Astrocyte (in vitro differentiated cells and primary cell): ENCODE measurements around the gene SF3A2.

ENCODE experiments used
- EZH2 ChIP-seq: IDR thresholded peaks from 2 replicates; pipeline ENCODE4 v1.6.1; 2012; ENCODE audit warnings: mild to moderate bottlenecking, low read length, inconsistent platforms; ENCODE audit not compliant: insufficient read depth
- TF ChIP-seq, protein P1 (sequence below): IDR thresholded peaks from 2 replicates; pipeline ENCODE4 v1.5.1; 2011; ENCODE audit warnings: low read depth, mild to moderate bottlenecking, inconsistent platforms, low read length, moderate library complexity; ENCODE audit not compliant: insufficient read depth

DNA sequence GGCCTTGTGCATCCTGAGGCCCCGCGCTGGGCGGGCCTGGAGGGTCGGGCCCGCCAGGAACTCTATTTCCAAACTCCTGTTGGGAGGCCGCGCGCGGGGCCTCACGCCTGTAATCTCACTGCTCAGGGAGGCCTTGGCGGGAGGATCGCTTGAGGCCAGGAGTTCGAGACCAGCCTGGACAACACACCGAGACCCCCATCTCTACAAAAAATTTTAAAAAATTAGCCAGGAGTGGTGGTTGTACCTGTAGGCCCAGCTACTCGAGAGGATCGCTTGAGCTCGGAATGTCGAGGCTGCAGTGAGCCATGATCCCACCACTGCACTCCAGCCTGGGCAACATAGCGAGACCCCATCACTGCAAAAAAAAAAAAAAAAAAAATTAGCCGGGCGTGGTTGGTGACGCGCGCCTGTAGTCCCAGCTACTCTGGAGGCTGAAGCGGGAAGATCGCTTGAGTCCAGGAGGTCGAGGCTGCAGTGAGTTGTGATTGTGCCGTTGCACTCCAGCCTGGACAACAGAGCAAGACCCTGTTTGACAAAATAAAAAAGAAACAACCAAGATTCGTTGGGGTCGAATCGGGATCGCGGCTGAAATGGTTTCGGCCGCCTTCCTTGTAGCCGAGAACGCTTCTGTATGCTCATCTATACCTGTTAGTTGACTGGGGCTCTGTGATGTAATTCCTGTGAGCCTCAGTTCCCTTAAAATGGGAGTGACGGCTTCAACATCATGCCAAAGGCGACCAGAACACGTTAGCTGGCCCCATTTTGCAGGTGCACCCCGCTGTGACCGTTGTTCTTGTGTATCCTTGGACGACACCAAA, 636 bp downstream of the SF3A2 start:
- TF ChIP-seq, protein P1, sequence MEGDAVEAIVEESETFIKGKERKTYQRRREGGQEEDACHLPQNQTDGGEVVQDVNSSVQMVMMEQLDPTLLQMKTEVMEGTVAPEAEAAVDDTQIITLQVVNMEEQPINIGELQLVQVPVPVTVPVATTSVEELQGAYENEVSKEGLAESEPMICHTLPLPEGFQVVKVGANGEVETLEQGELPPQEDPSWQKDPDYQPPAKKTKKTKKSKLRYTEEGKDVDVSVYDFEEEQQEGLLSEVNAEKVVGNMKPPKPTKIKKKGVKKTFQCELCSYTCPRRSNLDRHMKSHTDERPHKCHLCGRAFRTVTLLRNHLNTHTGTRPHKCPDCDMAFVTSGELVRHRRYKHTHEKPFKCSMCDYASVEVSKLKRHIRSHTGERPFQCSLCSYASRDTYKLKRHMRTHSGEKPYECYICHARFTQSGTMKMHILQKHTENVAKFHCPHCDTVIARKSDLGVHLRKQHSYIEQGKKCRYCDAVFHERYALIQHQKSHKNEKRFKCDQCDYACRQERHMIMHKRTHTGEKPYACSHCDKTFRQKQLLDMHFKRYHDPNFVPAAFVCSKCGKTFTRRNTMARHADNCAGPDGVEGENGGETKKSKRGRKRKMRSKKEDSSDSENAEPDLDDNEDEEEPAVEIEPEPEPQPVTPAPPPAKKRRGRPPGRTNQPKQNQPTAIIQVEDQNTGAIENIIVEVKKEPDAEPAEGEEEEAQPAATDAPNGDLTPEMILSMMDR = no peak
- no peak for TF ChIP-seq EZH2
